ENCODE data around the gene CD72. TPM values are rescaled to one million over a fixed set of nuclear protein-coding genes. Genes with fewer than 3 reads are reported as not detected.

The CD72 gene, protein sequence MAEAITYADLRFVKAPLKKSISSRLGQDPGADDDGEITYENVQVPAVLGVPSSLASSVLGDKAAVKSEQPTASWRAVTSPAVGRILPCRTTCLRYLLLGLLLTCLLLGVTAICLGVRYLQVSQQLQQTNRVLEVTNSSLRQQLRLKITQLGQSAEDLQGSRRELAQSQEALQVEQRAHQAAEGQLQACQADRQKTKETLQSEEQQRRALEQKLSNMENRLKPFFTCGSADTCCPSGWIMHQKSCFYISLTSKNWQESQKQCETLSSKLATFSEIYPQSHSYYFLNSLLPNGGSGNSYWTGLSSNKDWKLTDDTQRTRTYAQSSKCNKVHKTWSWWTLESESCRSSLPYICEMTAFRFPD
- 0.23 TPM in 1 of 2 replicates, not detected in the other for total RNA-seq (2014; rRNA removed; shearing (Covaris generic))

DNA sequence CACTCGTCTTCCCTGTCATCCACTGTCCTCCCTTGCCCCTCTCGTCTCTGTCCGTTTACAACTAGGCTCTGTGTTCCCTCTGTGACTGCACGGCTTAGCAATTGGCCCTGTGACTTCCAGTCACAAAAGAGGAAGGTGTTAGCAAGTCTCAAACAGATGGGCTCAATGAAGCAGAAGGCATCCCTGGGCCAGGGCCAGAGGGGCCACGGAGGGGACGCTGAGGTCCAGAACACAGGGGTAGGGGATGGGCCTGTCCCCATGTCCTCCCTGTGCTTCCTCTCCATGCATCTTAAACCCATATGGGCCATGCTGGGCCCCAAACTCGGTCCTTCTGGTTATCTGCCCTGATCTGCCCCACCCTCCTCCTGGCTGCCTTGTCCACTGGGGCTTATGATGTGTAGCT lies at the start of gene CD72:
CD72 (minus strand) TSS at position 89 of the 403 bp plus-strand sequence. CDS start 110 bp downstream, outside the sequence.
- no peak for DNase-seq (ENCODE audit: low spot score)

DNA sequence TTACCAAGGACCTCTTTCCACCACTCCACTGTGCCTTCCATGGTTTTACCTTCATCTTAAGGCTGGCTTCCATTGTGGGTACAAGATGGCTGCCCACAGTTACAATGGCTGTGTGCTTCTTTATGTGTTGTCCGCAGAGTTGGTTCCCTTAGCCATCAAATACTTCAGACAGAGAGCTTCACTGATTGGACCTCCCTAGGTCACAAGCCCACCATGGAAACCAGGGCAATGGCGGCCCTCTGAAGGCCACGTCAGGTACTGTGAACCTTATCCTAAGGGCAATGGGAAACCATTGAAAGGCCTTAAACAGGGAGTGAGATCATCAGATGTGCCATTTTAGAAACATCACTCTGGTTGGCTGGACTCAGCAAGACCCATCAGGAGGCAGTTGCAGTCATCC lies 49.7 kb upstream of the CD72 start:
- DNase-seq (ENCODE audit: low spot score) = no peak

DNA sequence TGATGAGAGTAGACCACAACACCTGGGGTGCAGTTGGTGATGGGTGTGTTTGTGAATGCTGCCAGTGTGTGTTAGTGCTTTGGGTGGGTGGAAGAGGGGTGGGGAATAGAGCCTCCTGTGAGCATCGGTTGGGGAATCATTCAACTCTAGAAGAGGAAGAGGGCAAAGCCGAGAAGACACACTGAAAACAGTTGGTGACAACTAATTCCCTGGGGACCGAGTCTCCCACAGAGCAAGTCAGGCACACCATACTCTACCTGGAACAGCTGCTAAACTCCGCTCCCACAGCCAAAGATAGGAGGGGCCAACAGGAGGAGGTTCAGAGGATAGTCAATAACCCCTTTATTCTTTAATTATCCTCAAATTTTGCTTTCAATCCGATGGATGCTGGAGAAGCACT lies 48.3 kb upstream of the CD72 start:
- DNase-seq (ENCODE audit: low spot score) = no peak

DNA sequence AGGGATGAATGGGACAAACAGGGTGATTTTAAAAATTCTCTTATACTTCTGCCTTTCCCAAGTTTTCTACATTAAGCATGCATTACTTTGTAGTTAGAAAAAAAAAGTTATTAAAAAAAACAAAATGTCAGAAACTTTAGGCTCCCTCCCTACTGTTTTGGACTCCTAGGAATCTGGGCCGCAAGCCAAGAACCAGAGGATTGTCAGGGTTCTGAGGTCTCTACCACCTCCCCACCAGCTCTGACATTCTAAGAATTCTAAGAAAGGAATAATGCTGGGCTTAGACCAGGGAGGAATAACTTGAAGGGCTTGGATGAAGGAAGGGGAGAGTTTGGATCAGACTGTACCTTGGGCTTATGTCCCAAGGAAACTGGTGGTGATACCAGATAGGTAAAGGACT lies 47.8 kb upstream of the CD72 start:
- no peak for DNase-seq (ENCODE audit: low spot score)

DNA sequence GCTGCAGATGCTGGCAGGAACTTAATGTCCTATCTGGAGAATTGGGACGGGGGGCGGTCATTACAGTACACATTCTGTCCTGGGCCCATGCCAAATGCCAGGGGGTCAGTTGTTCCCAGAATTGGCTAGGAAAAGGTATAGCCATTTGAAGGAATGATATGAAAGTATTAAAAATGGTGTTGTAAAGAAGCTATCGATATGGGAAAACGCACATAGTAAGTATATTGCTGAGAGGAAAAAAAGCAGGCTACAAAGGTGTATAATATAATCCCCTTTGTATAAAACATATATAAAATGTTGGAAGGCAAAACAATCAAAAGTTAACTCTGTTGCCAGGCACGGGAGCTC lies 47.2 kb upstream of the CD72 start:
- no peak for DNase-seq (ENCODE audit: low spot score)

DNA sequence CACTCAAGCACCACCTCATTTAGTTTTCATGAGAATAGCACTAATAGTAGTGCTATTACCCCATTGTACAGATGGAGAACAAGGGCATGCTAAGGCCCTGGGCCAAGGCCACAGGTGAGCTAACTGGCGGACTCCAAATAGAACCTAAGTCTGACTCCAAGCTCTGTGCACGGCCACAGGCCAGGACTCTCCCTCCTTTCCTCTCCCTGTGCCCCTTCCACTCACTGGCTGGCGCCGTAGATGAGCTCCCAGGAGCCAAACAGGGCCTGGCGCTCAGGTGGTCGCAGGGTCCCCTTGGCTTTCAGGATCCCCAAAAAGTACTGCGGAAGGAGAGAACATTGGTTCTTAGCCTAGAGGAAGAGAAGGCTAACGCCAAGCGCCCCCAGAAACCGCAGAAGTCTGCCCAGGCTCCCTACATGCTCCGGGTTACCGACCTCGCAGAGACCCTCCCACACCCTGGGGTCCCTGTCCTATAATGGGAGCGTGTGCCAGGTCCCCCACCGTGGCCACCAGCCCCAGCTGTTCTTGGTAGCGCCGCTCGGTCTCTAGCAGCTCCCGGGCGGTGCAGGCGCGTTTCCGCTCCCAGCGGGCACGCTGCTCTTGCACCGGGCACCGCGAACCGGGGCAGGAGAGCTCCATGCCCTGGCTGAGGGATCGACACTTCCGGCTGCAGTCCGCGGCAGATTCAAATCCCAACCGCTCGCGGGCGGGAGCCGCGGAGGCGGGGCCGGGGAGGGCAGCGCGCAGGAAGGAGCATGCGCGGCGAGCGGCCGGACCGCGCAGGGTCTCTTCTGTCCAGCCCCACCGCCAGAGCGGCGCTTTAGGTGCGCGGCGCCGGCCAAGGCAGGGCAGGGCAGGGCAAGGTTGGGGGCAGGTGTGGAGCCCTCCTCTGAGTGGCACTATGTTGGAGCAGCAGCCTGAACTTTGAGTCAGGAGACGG lies 46.6 kb upstream of the CD72 start, which contains the start of gene ARHGEF39:
ARHGEF39 (minus strand) TSS at position 665 of the 940 bp plus-strand sequence; CDS start at position 639, 26 bp downstream.
- DNase-seq (ENCODE audit: low spot score) = peak; percentile 86

DNA sequence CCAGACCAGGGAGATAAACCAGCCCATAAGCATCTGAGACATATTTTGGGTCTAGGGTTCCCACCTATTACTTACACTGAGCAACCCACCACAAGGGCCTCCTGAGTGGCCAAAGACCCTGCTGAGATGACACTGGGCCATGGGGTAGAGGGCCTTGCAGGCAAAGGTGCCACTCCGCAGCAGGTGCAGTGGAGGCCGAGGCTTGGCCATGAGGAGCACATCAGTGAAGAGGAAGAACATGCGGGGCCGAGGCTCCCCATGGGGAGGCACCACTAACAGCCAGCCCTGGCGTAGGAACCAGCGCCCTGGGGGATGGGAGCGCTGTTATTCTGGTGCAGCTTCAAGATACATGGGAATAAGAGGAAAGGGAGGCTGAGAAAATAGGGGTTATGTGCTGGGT lies 44.2 kb upstream of the CD72 start:
- no peak for DNase-seq (ENCODE audit: low spot score)

DNA sequence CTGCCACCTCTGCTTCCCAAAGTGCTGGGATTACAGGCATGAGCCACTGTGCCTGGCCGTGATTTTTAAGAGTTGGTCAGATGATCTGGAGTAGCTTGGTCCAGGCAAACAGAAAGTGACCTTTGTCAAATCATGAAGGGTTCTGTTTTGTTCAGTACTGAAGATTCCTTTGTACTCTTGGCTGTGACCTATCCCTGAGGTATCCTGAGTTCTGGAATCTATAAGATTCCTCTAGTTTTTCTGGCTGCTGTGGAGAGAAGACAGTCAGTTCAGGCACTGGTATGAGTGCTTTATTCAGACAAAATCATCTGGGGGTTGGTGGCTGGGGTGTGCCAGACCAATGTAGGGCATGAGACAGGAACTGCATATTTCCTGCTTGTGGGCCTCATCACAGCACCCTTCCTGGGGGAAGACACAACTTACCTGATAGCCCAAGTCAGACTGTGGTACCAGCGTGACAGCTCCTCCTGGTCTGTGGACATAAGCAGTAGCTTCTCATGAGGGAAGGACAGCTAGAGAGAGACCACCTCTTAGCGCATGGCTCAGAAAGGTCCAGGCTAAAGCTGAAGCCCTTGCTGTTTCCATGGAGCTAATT lies 43.6 kb upstream of the CD72 start:
- no peak for DNase-seq (ENCODE audit: low spot score)

DNA sequence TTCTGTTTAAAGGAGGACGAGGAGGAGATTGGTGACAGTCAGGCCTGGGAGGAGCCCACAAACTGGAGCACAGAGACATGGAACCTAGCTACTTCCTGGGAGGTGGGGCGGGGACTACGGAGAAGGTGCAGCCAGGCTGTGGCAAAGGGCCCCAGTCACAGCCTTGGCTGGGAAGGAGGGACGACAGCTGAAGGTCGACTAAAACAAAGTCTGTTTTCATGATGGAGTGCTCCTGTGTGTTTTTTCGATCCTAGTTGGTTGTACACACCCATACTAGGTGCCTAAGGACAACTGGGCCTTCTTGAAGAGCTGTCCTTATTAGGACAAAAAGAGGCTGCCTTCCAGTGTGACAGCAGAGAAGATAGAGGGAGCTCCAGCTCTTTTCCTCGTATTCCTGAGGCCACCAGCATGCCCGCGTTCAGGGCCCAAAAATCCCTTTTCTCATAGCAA lies 42.8 kb upstream of the CD72 start:
- DNase-seq (ENCODE audit: low spot score) = peak; percentile 56

DNA sequence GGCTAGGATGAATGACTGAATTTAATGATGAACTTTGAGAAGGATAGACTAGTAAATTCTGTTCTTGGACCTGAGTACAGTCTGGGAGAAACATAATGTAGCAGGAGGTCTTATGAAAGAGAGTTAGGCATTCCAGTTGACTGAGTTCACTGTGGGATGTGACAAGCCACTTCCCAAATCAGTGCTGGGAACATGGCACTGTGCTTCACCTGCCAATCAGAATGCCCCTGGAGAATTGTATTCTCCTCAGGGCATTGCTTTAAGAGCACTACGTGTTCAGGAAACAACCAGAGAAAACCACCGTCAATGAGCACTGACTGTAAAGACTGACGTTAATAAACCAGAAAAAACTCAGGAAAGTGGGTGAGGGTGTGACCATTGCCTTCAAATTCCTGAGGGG lies 41.1 kb upstream of the CD72 start:
- DNase-seq (ENCODE audit: low spot score) = no peak

DNA sequence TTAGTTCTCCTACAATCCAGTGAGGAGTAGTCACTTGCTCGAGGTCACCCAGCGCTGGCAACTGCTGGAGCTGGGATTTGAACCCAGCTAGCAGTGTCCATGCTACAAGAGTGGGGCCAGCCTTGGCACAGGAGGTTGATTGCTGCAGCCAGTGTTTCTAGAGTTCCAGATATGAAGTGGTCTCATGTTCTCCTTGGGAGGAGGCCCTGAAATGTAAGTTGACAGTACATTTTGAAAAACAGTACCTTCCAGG lies 40.7 kb upstream of the CD72 start:
- peak; percentile 34 for DNase-seq (ENCODE audit: low spot score)

DNA sequence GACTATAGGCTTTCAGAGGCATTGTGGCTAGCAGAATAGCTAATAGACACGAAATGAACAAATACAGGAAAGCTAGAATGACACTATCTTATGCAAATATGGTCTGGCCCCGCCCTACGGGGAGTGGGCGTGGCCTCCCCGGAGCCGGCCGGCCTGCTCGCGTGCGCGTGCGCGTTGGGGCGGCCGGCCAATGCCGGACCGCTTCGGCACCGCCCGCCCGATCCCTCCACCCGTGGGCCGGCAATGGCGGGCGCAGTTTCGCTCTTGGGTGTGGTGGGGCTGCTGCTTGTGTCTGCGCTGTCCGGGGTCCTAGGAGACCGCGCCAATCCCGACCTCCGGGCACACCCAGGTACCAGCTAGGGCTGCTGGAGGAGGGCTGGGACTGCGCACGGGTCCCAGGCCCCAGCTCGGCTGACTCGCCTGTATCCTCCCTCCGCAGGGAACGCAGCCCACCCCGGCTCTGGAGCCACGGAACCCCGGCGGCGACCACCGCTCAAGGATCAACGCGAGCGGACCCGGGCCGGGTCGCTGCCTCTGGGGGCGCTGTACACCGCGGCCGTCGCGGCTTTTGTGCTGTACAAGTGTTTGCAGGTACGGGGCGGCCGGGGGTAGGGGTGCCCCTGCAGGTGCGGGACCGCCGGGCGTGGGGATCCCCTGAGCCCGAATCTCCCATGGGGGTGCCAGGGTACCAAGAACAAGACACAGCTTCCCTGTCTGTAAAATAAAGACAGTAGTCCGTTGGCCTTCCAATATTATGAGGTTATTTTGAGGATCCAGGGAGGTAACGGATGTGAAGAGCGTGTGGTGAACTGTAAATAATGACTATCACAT lies 40.1 kb upstream of the CD72 start, which contains the start of gene CCDC107:
CCDC107 (plus strand) TSS at position 156 of the 831 bp plus-strand sequence; CDS start at position 244, 88 bp downstream.
- DNase-seq (ENCODE audit: low spot score) = peak; percentile 92

DNA sequence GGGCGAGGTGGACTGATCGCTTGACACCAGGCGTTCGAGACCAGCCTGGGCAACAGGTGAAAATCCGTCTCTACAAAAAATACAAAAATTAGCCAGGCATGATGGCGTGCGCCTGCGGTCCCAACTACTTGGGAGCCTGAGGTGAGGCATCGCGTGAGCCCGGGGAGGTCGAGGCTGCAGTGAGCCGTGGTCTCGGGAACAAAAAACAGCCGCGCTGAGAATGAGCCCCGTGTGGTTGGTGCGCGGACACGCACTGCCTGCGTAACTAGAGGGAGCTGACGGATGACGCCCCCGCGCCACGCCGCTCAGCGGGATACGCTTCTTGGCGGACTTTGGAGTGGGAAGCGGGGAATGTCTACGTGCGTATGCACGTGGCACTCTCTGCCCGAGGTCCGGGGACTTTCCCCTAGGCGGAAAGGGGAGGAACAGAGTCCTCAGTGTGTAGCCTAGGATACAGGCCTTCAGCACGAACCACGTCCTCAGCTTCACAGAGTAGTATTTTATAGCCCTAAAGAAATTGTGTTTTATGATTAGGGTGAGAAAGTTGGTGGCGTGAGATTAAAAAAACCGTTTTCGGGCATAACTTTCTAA lies 39.4 kb upstream of the CD72 start, which contains the start of gene RMRP:
RMRP (minus strand) TSS at position 474 of the 591 bp plus-strand sequence.
- peak; percentile 97 for DNase-seq (ENCODE audit: low spot score)

DNA sequence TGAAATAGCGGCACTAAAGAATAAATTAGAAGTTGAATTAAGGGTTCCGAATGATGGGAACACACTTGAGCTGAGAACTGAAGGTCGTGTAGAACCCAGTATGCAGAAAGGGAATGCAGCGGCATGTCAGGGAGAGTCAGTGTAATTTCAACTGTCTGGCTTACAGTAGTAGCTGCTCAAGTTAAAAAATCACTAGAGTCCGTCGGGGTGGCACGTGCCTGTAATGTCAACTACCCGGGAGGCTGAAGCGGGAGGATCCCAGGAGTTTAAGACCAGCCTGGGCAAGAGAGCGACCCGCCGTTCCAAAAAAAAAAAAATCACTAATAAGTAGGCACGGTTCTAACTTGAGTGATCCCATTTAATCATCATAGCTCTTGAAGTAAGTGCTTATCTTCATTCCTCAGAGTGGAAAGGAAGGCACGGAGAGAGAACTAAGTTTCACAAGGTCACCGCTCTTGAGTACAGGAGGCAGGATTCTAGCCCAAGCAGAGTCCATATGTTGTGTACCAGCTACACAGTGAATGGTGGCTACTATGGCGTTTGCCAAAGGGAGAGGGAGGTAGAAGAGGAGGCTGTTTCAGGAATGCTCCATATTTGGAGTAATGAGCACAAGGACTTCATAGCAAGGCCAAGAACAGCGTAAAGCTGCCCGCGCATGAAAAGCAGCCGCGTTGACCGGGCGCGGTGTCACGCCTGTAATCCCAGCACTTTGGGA lies 38.8 kb upstream of the CD72 start:
- no peak for DNase-seq (ENCODE audit: low spot score)

DNA sequence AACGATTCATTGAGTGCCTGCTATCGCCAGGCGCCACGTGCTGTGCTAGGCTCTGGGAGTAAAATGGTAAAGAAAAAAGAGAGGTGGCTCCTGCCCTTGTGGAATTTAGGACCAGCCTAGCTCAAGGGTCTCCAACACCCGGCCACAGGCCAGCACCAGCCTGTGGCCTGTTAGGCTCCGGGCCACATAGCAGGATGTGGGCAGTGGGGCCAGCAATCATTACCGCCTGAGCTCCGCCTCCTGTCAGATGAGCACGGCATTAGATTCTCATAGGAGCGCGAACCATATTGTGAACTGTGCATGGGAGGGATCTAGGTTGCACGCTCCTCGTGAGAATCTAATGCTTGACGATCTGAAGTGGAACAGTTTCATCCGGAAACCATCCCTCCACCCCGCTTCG lies 38.1 kb upstream of the CD72 start:
- DNase-seq (ENCODE audit: low spot score) = no peak

DNA sequence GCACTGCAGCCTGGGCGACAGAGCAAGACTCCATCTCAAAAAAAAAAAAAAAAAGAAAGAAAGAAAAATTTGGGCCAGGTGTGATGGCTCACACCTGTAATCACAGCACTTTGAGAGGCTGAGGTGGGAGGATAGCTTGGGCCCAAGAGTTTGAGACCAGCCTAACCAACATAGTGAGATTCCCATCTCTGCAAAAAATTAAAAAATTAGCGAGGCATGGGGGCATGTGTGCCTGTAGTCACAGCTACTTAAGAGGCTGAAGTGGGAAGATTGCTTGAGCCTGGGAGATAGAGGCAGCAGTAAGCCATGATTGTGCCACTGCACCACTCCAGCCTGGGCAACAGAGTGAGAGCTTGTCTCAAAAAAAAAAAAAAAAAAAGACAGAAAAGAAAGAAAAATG lies 35.4 kb upstream of the CD72 start:
- no peak for DNase-seq (ENCODE audit: low spot score)

DNA sequence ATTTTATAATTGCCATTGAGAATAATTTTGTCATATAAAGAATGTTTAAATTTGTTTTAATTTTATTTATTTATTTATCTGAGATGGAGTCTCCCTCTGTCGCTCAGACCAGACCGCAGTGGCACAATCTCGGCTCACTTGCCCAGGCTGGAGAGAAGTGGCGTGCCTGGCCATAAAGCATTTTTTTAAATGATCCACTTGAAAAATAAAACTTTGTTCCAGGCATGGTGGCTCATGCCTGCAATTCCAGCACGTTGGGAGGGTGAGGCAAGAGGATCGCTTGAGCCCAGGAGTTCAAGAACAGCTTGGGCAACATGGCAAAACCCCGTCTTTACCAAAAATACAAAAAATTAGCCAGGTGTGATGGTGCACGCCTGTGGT lies 34.6 kb upstream of the CD72 start:
- no peak for DNase-seq (ENCODE audit: low spot score)

DNA sequence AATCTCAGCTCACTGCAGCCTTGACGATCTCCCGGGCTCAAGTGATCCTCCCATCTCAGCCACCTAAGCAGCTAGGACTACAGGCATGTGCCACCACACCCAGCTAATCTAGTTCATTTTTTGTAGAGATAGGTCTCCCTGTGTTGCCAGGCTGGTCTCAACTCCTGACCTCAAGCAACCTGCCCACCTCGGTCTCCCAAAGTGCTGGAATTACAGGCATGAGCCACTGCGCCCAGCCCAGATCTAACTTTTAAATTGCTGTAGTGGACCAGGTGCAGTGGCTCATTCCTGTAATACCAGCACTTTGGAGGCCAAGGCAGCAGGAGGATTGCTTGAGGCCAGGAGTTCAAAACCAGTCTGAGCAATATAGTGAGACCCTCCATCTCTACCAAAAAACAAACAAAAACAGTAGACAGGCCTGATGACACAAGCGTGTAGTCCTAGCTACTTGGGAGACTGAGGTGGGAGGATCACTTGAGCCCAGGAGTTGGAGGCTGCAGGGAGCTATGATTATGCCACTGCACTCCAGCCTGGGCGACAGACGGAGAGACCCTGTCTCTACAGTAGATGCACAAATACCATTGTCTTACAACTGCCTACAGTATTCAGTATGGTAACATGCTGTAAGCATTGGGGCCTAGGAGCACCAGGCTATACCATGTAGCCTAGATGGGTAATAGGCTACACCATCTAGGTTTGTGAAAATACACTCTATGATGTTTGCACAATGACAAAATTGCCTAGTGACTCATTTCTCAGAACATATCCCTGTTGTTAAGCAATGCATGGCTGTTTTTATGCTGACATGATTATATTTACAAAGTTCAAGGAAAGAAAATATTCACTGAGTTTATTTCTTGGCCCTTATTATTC lies 34.0 kb upstream of the CD72 start:
- DNase-seq (ENCODE audit: low spot score) = peak; percentile 14

Measured in HT-29 (cell line).